NCI-H1436 treated with DMSO at 0.1 percent for 48 hours (cell line): ENCODE measurements around the gene ANKH.
"Not testable (repeated sequence)": the region's sequence is repeated elsewhere in the genome, so short reads cannot be mapped to it uniquely, and the experiment has no call there.

Experiments
- DNase-seq: peaks from one replicate; lab custom pipeline; 2025; lab: John Stamatoyannopoulos, UW

ANKH gene

DNA sequence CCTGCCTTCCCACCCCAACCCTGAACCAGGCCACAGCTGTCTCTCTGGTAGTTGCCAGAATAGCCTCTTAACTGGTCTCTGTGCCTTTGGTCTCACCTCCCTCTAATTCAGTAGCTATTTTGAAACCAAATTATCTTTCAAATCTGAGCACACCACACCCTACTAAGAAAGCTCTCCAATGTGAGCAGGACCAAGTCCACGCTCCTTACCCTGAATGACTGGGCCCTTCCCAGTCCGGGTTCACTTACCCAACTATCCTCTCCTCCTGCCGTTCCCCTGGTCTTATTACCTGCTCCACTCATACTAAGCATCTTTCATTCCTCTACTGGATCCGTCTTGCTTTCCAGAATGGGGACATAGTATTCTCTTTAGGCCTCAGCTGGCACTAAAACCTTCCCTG, 16.8 kb downstream of the ANKH start:
- DNase-seq: no peak

DNA sequence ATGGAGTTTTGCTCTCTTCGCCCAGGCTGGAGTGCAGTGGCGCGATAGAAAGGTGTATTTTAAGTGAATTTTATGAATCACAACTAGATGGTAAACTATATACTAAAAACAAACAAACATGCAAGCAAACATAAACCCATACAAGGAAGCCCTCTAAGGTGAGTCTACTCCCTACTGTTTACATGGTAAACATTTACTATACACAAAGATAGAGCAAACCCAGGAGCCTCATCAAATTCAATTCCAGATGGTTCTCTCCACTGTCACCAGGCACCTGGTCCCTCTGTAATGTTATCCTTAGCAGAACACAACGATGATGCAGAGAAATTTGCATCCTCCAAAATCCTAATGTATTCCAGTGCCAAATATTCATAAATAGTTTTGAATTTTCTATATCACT, 17.9 kb downstream of the ANKH start:
- DNase-seq: no peak

DNA sequence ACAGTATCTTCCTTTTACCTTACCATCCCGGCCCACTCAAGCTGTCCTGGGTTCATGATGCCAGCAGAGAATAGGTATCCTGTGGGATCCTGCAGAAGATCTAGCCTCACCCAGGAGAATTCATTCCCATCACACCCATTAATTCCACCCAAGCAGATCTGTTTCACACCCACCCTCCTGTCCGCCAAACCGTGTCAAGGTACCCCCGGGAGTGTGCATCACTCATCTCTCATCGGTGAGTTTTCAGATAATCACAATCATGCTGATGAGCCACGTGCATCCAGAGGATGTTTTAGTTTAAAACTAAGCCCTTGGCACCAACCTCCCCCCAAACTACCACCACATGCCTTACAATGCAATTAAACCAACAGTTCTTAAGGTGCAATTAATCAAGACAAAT, 18.8 kb downstream of the ANKH start:
- DNase-seq: no peak

DNA sequence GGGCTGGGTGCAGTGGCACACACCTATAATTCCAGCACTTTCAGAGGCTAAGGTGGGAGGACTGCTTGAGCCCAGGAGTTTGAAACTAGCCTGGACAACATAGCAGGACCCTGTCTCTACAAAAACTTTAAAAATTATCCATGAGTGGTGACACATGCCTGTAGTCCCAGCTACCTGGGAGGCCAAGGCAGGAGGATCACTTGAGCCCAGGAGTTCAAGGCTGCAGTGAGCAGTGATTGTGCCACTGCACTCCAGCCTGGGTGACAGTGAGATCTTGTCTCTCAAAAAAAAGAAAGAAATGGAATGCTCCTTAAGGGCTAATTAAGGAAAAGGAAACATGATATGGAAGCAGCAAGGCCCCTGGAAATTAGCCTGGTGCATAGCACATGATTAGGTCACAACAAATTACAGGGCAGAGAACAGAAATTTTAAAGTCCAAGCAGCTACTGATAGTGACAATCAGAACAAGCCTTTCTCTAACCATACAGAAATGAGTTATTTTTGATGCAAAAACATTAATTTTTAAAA, 19.5 kb downstream of the ANKH start:
- no peak for DNase-seq

DNA sequence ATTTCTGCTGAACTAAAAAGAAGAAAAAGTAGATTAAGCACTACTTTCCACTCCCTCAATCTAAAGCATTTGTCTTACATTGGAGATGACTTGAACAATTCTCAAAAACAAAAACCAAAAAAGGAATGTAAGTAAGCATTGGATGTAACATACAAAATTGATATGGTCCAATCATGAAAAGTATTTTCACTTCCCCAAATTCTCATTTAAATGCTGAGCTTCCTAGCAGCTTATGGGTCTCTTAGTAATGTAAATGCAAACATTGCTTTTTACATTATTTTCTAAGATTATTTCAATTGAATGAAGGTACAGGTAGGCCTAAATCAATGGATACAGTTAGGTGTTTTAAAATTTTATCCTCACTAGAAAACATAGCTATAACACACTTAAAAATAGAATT, 20.0 kb downstream of the ANKH start:
- DNase-seq: no peak

DNA sequence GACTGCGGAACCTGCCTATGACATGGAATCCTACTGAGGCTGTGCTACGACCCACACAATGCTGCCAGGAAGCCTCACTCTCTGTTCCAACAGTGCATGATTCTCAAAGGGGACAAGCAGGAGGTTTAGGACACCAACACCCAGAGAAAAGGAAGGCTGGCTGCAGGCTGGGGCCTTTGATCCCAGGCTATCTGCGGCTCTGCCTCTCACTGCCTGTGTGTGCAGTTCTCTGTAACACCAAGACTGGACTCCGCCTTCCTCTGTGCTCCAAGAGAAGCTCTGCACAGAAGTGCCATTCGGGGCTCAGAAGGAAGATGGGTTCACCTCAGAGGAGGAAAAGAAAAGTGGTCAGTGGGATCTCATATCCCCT, 20.5 kb downstream of the ANKH start:
- DNase-seq: no peak

DNA sequence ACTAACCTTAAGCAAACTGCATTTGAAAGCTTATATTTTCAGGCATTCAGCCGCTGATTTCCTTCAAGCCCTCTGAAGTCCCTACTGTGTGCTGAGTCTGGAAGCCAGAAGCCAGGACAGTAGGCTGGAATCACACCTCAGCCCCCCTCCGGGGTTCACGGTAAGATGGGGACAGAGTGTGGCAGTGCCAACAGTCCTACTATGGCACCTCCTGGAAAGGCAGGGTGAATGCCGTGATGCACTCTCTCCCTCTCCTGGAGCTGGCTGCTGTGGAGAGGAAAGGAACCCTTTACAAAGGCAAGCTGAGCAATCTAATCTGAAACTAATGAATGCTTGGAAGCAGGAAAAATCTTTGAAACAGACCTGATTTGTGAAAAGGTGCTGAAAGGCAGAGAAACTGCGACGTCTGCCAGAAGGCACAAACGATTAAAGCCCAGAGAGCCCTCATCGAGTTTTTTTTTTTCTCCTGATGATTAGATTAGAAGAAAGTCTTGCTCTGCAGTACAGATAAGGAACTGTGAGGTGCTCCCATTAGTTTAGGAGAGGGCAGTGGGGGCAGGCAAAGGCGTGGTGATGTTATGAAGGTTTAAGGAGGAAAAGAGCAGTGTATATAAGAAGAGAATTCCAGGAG, 21.0 kb downstream of the ANKH start:
- DNase-seq: no peak

DNA sequence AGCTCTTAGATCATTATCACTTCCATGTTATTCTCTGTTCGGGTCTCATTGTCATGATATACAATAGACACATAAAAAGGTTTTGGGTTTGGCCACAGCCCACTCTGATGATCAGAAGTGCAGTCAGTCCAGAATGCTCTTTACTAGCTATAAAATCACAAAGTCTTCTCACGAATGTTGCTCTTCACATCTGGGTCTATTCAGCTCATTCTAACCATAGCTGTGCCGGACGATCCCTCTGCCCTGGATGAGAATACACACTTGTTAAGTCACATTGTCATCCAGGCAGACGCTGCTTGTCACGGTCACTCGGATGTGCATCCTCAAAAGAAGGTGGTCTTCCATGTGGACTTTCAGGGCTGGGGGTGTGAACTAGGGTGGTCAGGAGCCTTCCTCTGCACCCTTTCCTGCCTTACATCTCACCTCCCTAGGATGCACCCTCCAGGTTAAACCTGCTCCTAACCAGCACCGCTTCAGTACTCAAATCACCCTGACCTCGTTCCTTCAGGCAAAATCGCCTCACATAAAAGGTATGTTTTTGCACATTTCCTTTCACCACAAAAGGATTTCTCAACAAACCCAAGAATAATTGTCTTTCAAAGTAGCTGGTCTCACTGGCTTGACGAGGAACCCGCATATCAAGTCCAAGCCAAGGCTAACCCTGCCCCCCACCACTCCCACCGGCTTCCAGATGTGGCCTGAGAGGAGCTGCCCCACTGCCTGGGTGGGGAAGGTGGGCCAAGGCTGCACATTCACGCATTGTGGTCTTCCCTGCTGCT, 21.9 kb downstream of the ANKH start:
- DNase-seq: no peak

DNA sequence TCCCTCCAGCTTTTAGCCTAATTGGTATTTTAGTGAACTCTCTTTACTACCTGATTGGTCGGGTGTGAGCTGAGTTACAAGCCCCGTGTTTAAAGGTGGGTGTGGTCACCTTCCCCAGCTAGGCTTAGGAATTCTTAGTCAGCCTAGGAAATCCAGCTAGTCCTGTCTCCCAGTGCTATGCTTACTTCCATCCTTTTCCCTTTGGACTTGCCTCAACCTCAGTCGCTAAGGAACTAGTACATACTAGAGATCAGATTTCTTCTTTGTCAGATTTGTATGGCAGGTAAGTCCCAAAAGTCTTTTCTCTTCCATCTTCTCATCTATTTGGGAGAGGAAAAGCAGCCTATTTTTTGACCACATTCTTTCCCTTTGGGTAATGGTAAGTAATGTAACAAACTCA, 22.6 kb downstream of the ANKH start:
- not testable (repeated sequence) for DNase-seq

DNA sequence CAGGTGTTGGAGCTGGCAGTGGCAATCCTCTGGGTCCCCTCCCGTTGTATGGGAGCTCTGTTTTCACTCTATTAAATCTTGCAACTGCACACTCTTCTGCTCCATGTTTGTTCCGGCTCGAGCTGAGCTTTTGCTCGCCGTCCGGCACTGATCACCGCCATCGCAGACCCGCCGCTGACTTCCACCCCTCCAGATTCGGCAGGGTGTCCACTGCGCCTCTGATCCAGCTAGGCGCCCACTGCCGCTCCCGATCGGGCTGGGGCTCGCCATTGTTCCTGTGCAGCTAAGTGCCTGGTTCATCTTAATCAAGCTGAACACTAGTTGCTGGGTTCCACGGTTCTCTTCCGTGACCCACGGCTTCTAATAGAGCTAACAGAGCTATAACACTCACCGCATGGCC, 23.2 kb downstream of the ANKH start:
- DNase-seq: no peak

DNA sequence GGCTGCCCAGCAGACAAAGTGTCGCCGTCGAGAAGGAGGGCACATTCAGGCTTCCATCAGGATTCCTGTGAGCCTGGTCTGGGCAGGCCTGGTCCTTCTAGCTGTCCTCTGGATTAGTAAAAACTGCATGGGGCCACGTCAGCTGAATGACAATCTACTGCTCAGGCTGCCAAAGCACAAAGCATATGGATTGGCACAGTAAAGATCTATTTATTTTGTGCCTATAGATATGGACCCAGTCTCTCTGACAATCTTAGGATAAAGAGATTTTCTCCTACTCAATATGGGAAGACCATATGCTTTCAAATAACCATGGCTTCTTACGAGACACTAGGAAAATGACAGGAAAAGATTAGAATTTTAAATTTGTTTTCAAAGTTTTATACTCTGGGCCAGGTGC, 24.1 kb downstream of the ANKH start:
- DNase-seq: no peak

DNA sequence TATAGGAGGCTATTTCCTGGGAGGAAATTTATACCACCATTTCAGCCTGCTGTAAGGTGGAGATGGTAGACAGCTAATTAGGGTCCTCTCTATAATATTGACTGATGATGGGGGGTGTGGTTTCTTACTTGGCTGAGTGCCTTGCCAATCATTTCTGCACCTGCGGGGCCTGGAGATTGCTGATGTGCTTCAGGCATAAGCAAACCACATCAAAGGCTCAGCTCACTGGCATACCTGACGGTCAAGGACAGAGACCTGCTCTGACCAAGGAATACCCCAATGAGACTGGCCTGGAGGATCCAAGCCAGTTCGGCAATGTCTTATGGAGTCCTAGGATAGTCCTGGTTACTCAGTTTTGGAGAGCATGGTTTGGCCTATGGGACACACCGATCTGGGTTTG, 29.5 kb downstream of the ANKH start:
- peak; percentile 51 for DNase-seq

DNA sequence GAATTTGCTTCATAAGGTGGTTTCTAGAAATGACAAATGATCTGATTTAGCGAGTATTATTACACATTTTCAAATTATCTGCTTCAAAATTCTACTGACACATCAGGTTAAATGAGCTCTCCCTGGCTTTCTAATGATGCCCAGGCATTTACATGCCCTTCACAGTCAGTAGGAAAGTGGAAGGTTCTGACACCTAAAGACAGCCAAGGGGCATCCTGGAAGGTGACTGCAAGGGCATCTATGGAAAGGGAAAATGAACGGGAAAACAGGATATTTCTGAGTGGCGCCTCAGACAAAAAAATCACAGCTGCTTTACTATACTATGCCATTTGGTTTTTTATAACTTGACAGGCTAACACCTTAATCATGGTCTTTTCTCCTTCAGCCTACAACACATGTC, 31.0 kb downstream of the ANKH start:
- DNase-seq: no peak

DNA sequence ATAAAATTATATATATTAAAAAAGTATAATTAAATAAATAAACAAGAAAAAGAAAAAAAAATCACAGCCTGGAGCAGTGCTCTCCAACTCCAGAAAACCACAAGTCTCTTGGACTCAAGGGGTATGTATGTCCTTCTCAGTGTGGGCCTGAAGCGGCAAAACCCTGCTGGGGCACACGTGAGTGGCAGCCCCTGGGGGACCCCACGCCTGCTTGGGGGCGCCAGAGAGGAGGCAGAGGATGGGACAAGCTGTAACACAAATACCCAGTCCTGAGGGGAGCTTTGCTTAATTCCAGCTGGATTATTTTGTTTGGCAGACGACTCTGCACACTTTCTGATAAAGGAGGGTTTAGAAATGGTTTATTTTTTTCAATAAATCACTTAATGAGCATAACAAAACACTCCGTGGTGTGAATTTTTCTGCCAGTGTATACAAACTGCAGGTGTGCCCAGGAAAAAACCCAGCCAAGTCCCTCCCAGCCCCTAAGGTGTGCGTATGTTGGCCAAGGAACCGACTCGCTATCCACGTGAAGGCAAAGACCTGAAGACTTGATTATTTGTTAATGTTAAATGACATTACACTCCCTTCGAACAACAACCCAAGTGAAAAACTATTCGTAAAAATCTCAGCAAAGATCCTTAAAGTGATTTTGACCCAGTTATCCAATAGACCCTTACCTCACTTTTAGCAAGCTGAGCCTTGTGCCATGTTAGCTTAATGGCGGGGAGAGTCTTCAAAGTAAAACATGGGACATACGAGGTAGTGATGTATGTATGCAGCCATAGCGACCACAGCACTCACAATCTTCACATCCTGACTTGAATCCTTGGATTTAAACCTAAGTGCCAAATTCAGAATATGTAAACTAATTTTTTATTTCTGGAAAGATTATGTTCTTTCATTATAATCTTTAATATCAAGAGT, 32.9 kb downstream of the ANKH start:
- no peak for DNase-seq

DNA sequence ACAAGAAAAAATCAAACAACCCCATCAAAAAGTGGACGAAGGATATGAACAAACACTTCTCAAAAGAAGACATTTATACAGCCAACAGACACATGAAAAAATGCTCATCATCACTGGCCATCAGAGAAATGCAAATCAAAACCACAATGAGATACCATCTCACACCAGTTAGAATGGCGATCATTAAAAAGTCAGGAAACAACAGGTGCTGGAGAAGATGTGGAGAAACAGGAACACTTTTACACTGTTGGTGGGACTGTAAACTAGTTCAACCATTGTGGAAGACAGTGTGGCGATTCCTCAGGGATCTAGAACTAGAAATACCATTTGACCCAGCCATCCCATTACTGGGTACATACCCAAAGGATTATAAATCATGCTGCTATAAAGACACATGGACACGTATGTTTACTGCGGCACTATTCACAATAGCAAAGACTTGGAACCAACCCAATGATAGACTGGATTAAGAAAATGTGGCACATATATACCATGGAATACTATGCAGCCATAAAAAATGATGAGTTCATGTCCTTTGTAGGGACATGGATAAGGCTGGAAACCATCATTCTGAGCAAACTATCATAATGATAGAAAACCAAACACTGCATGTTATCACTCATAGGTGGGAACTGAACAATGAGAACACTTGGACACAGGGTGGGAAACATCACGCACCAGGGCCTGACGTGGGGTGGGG, 34.0 kb downstream of the ANKH start:
- DNase-seq: not testable (repeated sequence)

DNA sequence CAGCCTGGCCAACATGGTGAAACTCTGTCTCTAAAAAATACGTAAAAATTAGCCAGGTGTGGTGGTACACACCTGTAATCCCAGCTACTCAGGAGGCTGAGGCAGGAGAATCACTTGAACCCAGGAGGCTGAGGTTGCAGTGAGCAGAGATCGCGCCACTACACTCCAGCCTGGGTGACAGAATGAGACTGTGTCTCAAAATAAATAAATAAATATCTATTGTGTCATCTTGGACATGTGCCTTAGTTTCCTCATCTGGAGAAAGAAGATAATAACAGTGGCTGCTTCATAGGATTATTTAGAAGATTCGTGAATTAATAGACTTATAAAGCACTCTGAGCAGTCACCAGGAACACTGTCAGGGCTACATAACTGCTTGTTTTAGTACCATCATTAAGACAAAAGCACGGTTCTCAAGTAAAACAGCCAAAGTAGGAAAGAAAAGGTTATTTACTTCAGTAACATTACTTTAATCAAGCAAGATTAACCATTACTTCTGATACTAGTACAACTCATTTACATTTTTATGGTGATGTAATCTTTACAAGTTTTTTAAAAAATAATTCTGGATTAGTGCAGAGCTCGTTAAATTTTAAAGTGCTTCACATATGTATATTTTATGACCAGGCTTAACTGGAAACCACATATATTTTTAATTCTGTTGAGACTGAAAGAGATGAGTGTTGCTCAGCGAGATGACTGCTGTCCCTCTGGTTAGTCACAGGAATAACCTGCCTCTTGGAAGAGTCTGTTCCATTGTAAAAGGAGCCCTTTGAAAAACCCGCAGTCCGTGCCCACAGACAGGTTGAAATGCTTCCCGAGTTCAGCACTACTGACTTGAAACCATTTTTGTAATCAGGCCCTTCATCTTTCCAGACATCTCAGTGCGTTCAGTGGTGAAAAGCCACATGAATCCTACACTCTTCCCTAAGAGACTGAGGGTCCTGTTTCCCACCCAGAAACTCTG, 36.7 kb downstream of the ANKH start:
- no peak for DNase-seq

DNA sequence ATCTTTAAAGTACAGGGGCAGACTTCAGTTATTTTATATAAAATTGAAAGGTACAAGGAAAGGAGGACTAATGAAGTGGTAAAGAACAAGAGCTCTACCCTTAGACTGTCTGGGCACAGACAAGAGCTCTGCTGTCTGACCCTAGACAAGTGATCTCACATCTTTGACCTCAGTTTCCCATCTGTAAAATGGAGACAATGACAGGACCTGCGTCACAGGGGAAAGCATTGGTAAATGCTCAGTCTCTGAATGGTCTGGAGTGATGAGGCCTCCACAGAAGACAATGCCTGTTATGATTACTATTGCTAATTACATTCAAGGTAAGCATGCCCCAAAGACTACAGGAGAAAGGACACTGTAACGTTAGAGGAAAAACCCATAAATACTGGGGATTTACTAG, 37.5 kb downstream of the ANKH start:
- no peak for DNase-seq

DNA sequence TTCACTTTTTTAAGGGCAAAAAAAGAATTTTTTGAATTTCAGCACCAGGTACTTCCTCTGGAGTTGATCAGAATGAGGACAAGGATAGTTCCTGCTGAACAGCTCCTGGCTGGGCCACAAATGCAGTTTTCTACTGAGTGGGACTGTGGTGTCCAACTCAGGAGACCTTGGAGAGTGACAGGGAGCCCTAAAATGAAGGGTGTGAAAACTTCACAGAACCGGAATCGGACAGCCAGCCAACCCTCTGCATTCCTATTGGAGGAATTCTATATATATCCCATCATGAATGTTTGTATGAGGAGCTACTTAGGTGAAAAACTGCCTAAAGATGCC, 40.6 kb downstream of the ANKH start:
- no peak for DNase-seq

DNA sequence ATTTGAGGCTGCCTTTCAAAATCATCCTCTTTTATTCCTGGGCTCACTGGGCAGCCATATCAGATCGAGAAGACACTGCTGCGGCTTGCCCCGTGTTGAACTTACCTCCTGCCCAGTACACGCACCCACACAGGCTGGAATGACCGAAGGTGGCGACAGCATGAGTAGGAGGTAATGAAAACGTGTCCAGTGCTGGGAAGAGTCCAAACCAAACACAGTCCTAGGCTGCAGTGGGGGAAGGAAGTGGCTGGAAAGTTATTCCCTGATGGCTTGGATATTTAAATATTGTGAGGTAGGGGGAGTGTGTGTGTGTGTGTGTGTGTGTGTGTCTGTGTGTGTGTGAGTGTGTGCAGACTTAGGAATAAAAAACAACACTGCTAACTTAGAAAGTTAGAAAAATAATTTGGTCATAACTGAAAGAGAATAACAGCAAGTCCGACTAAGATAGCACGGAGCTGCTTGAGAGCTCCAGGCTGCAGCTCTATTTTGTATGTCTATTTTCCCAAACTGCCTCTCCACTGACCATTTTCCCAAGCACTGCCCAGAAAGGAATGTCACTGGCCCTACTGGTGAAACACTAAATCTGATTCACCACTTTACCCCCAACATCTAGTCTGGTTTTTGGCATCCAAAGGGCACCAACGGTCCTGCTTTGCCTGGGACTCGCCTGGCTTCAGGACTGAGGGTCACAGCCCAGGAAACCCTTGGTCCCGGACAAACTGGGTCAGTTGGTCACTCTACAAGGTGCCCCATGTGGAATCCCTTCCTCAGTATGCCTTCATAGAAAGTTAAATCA, 41.2 kb downstream of the ANKH start:
- DNase-seq: no peak

DNA sequence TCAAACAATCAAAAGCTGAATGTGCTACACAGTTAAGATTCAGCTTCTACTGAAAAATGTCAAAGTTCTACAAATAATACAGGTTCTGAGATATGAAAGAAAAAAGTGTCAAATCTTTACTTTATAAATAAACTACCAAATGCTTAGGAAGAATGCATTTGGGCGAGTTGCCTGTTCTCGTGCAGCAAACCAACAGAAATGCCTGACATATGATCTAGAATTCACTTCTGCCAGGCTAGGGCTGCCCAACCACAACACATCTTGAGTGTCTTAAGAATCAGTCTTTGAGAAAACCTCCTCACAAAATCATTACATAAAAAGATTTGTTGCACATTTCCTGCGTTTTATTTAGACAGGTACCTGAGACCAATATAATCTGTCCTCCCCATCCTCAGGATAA, 42.2 kb downstream of the ANKH start:
- DNase-seq: no peak
